Esophagus squamous epithelium (tissue), 5 donors: ENCODE results near the gene VWA8. TPM values are rescaled to one million over a fixed set of nuclear protein-coding genes. Genes with fewer than 3 reads are reported as not detected.

Experiments used
- DNase-seq: peaks from one replicate; lab custom pipeline; 2025; lab: John Stamatoyannopoulos, UW
- H3K27ac ChIP-seq, 4 donors: fragments of 200-600 bp; sonication (generic); one replicate each; pipeline ENCODE4 v1.5.1; 2016 to 2019; ENCODE audit warnings: mild to moderate bottlenecking in 1 of 4
- H3K27me3 ChIP-seq, 4 donors: fragments of 200-600 bp; sonication (generic); 1 replicate in 3 of 4; 2 replicates in 1 of 4; pipeline versions ENCODE4 v1.5.1 to v1.6.0; 2017 to 2021; ENCODE audit warnings: antibody characterized with exemption in 1 of 4
- H3K36me3 ChIP-seq, 3 donors: fragments of 200-600 bp; sonication (generic); one replicate each; pipeline ENCODE4 v1.5.1; 2016 to 2019
- H3K4me1 ChIP-seq, 3 donors: fragments of 200-600 bp; sonication (generic); one replicate each; pipeline ENCODE4 v1.5.1; 2017 to 2019
- H3K4me3 ChIP-seq, 4 donors: fragments of 200-600 bp; sonication (generic); 1 replicate in 3 of 4; 2 replicates in 1 of 4; pipeline ENCODE4 v1.5.1; 2016 to 2019; ENCODE audit warnings: mild to moderate bottlenecking in 2 of 4, moderate library complexity in 1 of 4
- H3K9me3 ChIP-seq, 3 donors: fragments of 200-600 bp; sonication (generic); one replicate each; pipeline ENCODE4 v1.5.1; 2016 to 2019
- POLR2A ChIP-seq, 4 donors: fragments of 450-650 bp; IDR thresholded peaks; one replicate each; pipeline ENCODE4 v1.6.1; 2017; ENCODE audit warnings: antibody characterized with exemption in 4 of 4, mild to moderate bottlenecking in 4 of 4, moderate library complexity in 3 of 4
- WGBS, 2 donors: methylation state at CpG; one replicate each; pipeline ENCODE4 v1.1.5; 2018; 5-methylcytosine and 5-hydroxymethylcytosine counted together
- intact Hi-C: fragments of 100-400 bp; cut with DNase I; formaldehyde crosslinking; loops from one replicate; pipeline ENCODE4 v1.15.0; 2022
- total RNA-seq, 4 donors: library from RNA; depleted of rRNA; stranded (reverse); fragments of >200 nt; gene quantifications; one replicate each; pipeline ENCODE4 v1.1.0, GENCODE V29; 2016
- TF ChIP-seq, protein P1 (sequence below), 6 experiments: fragments of 450-650 bp in 4 of 6; fragments of 200-600 bp in 2 of 6; sonication (generic) in 2 of 6; IDR thresholded peaks; one replicate each; pipeline ENCODE4 v1.5.1; 2016 to 2019; ENCODE audit warnings: antibody characterized with exemption in 6 of 6, mild to moderate bottlenecking in 4 of 6, moderate library complexity in 4 of 6
- donor health status: DM: yes; HTN: yes; CAD: no.

VWA8 gene
- total RNA-seq, 4 donors from 2014 or later = 10.5 to 23.7 (median 17.3) TPM

DNA sequence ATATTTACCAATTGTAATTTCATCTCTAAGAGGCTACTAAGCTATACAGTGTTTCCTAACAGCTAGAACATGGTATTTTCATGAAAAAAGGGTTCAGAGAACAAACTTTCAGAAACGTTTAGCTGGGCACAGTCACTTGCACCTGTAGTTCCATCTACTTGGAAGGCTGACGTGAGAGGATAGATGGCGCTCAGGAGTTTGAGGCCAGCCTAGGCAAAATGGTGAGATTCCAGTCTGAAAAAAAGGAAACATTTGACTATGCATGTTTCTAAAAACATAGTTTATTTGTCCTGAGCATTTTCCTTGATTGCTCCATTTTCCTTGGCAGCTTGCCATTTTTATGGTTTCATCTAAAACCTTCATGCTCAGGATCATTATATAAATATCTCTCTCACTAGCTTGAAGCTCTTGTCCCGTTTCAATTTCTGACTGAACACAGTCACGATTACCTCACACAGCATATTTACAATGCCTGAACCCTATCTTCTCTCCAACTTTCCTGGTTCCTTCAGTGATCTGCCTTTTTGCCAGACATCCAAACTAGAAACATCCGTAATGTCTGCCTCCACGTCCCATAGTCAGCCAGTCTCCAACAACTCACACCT is 302.8 kb downstream of the VWA8 start:
- H3K4me3 ChIP-seq = no peak overlapping the region
- no peaks in the 10 kb centered on the region for H3K4me1 ChIP-seq
- intact Hi-C loops = loop anchor here (10.0 kb wide), 1 partner anchor 203 kb away; the partner anchor contains the start of gene RGCC
- no peaks in the 10 kb centered on the region for H3K27me3 ChIP-seq
- no peak overlapping the region for H3K27ac ChIP-seq
- no peak for DNase-seq
- no peaks in the 10 kb centered on the region for H3K9me3 ChIP-seq
- TF ChIP-seq, protein P1, sequence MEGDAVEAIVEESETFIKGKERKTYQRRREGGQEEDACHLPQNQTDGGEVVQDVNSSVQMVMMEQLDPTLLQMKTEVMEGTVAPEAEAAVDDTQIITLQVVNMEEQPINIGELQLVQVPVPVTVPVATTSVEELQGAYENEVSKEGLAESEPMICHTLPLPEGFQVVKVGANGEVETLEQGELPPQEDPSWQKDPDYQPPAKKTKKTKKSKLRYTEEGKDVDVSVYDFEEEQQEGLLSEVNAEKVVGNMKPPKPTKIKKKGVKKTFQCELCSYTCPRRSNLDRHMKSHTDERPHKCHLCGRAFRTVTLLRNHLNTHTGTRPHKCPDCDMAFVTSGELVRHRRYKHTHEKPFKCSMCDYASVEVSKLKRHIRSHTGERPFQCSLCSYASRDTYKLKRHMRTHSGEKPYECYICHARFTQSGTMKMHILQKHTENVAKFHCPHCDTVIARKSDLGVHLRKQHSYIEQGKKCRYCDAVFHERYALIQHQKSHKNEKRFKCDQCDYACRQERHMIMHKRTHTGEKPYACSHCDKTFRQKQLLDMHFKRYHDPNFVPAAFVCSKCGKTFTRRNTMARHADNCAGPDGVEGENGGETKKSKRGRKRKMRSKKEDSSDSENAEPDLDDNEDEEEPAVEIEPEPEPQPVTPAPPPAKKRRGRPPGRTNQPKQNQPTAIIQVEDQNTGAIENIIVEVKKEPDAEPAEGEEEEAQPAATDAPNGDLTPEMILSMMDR (IDR thresholded peaks at IDR 0.05) = no peak
- TF ChIP-seq POLR2A (IDR thresholded peaks at IDR 0.05) = no peak
- WGBS, 2 donors = 63 to 76% methylated on average over 7 of the region's 7 CpGs
- H3K36me3 ChIP-seq = peaks cover 0 to 3% (median 0%) of the 10 kb centered on the region in 3 donors

DNA sequence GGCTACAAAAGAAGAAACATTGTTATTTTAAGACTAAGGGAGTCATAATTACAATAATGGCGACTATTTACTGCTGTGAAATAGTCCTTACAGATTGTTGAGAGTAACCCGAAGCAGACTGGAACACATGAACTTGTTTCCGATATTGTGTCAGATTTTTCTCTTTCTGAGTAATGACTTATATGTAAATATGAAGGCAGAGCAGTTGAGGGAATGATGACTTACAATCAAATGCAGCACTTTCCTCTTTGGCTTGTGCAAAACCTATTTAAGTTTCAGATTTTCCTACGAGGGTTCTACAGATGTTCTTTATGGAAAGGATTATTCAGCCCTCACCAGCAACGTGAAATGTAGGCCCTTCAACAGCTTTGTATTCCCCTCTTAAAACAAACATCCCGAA is 304.9 kb downstream of the VWA8 start:
- no peaks in the 10 kb centered on the region for H3K27me3 ChIP-seq
- H3K36me3 ChIP-seq = no peaks in the 10 kb centered on the region
- TF ChIP-seq, protein P1 (IDR thresholded peaks at IDR 0.05) = no peak
- no peak for TF ChIP-seq POLR2A (IDR thresholded peaks at IDR 0.05)
- 77 to 84% methylated on average over 6 of the region's 6 CpGs for WGBS, 2 donors
- H3K9me3 ChIP-seq = no peaks in the 10 kb centered on the region
- no peak for DNase-seq
- no peak overlapping the region for H3K4me3 ChIP-seq
- H3K4me1 ChIP-seq = peaks cover 0 to 6% (median 0%) of the 10 kb centered on the region in 3 donors
- intact Hi-C loops = loop anchor here (10.0 kb wide), 1 partner anchor 201 kb away; the partner anchor contains the start of gene RGCC
- no peak overlapping the region for H3K27ac ChIP-seq

DNA sequence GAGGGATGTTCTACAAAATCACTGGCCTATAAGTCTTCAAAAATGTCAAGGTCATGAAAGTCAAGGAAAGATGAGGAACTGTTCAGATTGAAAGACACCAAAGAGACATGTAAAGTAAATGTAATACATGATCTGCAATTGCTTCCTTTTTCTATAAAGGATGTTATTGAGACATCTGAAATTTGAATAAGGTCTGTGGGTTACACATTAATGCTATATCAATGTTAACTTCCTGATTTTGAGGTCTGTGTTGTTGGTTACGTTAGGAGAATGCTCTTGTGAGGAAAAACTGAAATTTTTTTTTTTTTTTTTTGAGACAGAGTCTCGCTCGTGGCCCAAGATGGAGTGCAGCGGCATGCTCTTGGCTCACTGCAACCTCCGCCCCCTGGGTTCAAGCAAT is 306.1 kb downstream of the VWA8 start:
- H3K4me3 ChIP-seq = no peak overlapping the region
- no peak for DNase-seq
- no peaks in the 10 kb centered on the region for H3K27me3 ChIP-seq
- WGBS, 2 donors = 74 to 85% methylated on average over 5 of the region's 5 CpGs
- no peaks in the 10 kb centered on the region for H3K36me3 ChIP-seq
- TF ChIP-seq, protein P1 (IDR thresholded peaks at IDR 0.05) = no peak
- TF ChIP-seq POLR2A (IDR thresholded peaks at IDR 0.05) = no peak
- H3K4me1 ChIP-seq = peaks cover 0 to 6% (median 0%) of the 10 kb centered on the region in 3 donors
- H3K27ac ChIP-seq = no peak overlapping the region
- intact Hi-C loops = loop anchor here (10.0 kb wide), 1 partner anchor 200 kb away; the partner anchor contains the start of gene RGCC
- H3K9me3 ChIP-seq = no peaks in the 10 kb centered on the region

DNA sequence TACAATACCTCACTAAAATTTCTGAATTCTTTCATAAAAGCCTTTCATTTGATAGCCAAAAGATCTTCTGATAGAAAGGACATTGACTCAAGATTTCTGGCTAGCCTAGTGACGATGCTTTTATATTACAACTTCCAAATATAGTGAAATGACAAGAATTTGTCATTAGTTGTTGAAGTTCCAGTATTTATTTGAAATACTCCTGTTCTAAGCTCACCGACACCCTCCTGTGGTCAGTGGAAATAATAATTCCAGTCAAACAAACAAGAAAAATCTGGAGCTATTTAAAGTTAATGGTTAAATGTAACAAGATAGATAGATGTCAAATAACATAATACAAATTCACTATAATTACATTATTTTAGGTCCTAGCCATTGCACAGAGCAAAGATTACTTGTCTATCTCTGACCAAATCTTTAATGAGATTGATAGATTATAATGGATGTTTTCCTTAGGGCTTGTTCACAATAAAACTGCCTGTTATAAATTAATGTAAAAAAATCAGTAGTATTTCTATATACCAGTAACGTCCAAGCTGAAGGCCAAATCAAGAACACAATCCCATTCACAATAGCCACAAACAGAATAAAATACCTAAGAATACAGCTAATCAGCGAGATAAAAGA is 308.1 kb downstream of the VWA8 start:
- peaks cover 0 to 15% (median 0%) of the 10 kb centered on the region in 3 donors for H3K4me1 ChIP-seq
- H3K36me3 ChIP-seq = no peaks in the 10 kb centered on the region
- H3K27me3 ChIP-seq = no peaks in the 10 kb centered on the region
- no peak overlapping the region for H3K27ac ChIP-seq
- 42 to 45% methylated on average over 4 of the region's 4 CpGs for WGBS, 2 donors
- no peak for TF ChIP-seq POLR2A (IDR thresholded peaks at IDR 0.05)
- TF ChIP-seq, protein P1 (IDR thresholded peaks at IDR 0.05) = peak in 5 of 6 experiments; percentile 52 to 73 (median 59)
- H3K4me3 ChIP-seq = no peak overlapping the region
- H3K9me3 ChIP-seq = no peaks in the 10 kb centered on the region
- no peak for DNase-seq
- intact Hi-C loops = loop anchor here (10.0 kb wide), 1 partner anchor 198 kb away; the partner anchor contains the start of gene RGCC
